ENCODE data around the gene DPYD. TPM values are rescaled to one million over a fixed set of nuclear protein-coding genes. Genes with fewer than 3 reads are reported as not detected.

The DPYD gene
- polyA plus RNA-seq, 3 donors = 4.2 to 23.5 (median 17.1) TPM

- 24 to 57% (median 54%) methylated on average over 2 of the region's 2 CpGs for WGBS, 3 donors
- no peak overlapping the region for H3K27ac ChIP-seq (ENCODE audit: low read depth, low read length)
These were observed 251.9 kb downstream of the DPYD start for GRCh38 chr1:97668945-97669344.

- WGBS, 3 donors = 59 to 83% (median 62%) methylated on average over 2 of the region's 2 CpGs
- no peak overlapping the region for H3K27ac ChIP-seq (ENCODE audit: low read depth, low read length)
These were observed 260.3 kb downstream of the DPYD start for GRCh38 chr1:97660431-97661105.

GRCh38 chr1:97654876-97655585, 265.8 kb downstream of the DPYD start:
- WGBS, 3 donors = 78 to 95% (median 90%) methylated on average over 3 of the region's 3 CpGs
- no peak overlapping the region for H3K27ac ChIP-seq (ENCODE audit: low read depth, low read length)

- H3K27ac ChIP-seq (ENCODE audit: low read depth, low read length) = no peak overlapping the region
- 64 to 90% (median 89%) methylated on average over 3 of the region's 3 CpGs for WGBS, 3 donors
These were observed 269.6 kb downstream of the DPYD start for GRCh38 chr1:97651250-97651649.

GRCh38 chr1:97649591-97649990, 271.2 kb downstream of the DPYD start:
- H3K27ac ChIP-seq (ENCODE audit: low read depth, low read length) = no peak overlapping the region
- WGBS, 3 donors = 82 to 84% (median 82%) methylated on average over 4 of the region's 4 CpGs

- H3K27ac ChIP-seq (ENCODE audit: low read depth, low read length) = no peak overlapping the region
These were observed 273.1 kb downstream of the DPYD start for GRCh38 chr1:97647776-97648175.

- H3K27ac ChIP-seq (ENCODE audit: low read depth, low read length) = no peak overlapping the region
- WGBS, 3 donors = 95 to 100% (median 98%) methylated on average over 1 of the region's 1 CpG
These were observed 274.8 kb downstream of the DPYD start for GRCh38 chr1:97646071-97646470.

GRCh38 chr1:97640677-97641076, 280.2 kb downstream of the DPYD start:
- no peak overlapping the region for H3K27ac ChIP-seq (ENCODE audit: low read depth, low read length)

- no peak overlapping the region for H3K27ac ChIP-seq (ENCODE audit: low read depth, low read length)
These were observed 283.9 kb downstream of the DPYD start for GRCh38 chr1:97636941-97637340.

GRCh38 chr1:97634758-97635157, 286.1 kb downstream of the DPYD start:
- 63 to 94% (median 89%) methylated on average over 2 of the region's 2 CpGs for WGBS, 3 donors
- no peak overlapping the region for H3K27ac ChIP-seq (ENCODE audit: low read depth, low read length)

- no peak overlapping the region for H3K27ac ChIP-seq (ENCODE audit: low read depth, low read length)
- 55 to 61% (median 59%) methylated on average over 2 of the region's 2 CpGs for WGBS, 3 donors
These were observed 288.1 kb downstream of the DPYD start for GRCh38 chr1:97632776-97633175.

- no peak overlapping the region for H3K27ac ChIP-seq (ENCODE audit: low read depth, low read length)
- 37 to 56% (median 52%) methylated on average over 4 of the region's 4 CpGs for WGBS, 3 donors
These were observed 288.8 kb downstream of the DPYD start for GRCh38 chr1:97632075-97632474.

- H3K27ac ChIP-seq (ENCODE audit: low read depth, low read length) = no peak overlapping the region
- WGBS, 3 donors = 26 to 58% (median 42%) methylated on average over 3 of the region's 3 CpGs
These were observed 289.9 kb downstream of the DPYD start for GRCh38 chr1:97630948-97631347.

- 59 to 80% (median 79%) methylated on average over 1 of the region's 1 CpG for WGBS, 3 donors
- H3K27ac ChIP-seq (ENCODE audit: low read depth, low read length) = no peak overlapping the region
These were observed 290.6 kb downstream of the DPYD start for GRCh38 chr1:97630281-97630680.

- H3K27ac ChIP-seq (ENCODE audit: low read depth, low read length) = no peak overlapping the region
These were observed 297.6 kb downstream of the DPYD start for GRCh38 chr1:97623220-97623619.

GRCh38 chr1:97621955-97622354, 298.9 kb downstream of the DPYD start:
- no peak overlapping the region for H3K27ac ChIP-seq (ENCODE audit: low read depth, low read length)
- WGBS, 3 donors = 71 to 83% (median 79%) methylated on average over 1 of the region's 1 CpG

- no peak overlapping the region for H3K27ac ChIP-seq (ENCODE audit: low read depth, low read length)
- WGBS, 3 donors = 92 to 99% (median 97%) methylated on average over 2 of the region's 2 CpGs
These were observed 301.1 kb downstream of the DPYD start for GRCh38 chr1:97619706-97620105.

- whole genome bisulfite sequencing, 3 donors = 89 to 91% (median 90%) methylated on average over 3 of the region's 3 CpGs
- H3K27ac ChIP-seq (ENCODE audit: low read depth, low read length) = no peak overlapping the region
These were observed 310.1 kb downstream of the DPYD start for GRCh38 chr1:97610748-97611147.

- WGBS, 3 donors = 57 to 91% (median 91%) methylated on average over 3 of the region's 3 CpGs
- H3K27ac ChIP-seq (ENCODE audit: low read depth, low read length) = no peak overlapping the region
These were observed 310.7 kb downstream of the DPYD start for GRCh38 chr1:97610102-97610501.

GRCh38 chr1:97608272-97608671, 312.6 kb downstream of the DPYD start:
- H3K27ac ChIP-seq (ENCODE audit: low read depth, low read length) = no peak overlapping the region
- WGBS, 3 donors = 82 to 93% (median 87%) methylated on average over 4 of the region's 4 CpGs

All from adipose tissue (tissue), 3 donors.